HepG2 (cell line): ENCODE results near the gene RIPOR3. TPM values are rescaled to one million over a fixed set of nuclear protein-coding genes. Genes with fewer than 3 reads are reported as not detected.
A peak's percentile ranks its signal among the peaks of the same experiment; 100 is the strongest.

Experiments
- BCL6 ChIP-seq: IDR thresholded peaks from 2 replicates; pipeline ENCODE4 v1.6.1; 2016; ENCODE audit warnings: missing genetic modification reagents, missing compliant biosample characterization
- KMT2B ChIP-seq: IDR thresholded peaks from 2 replicates; pipeline ENCODE4 v1.6.1; 2016; ENCODE audit warnings: missing genetic modification reagents, missing compliant biosample characterization
- NCOA1 ChIP-seq: sonication (generic); formaldehyde crosslinking; IDR thresholded peaks from 2 replicates; pipeline ENCODE4 v1.9.0; 2021; ENCODE audit warnings: missing genetic modification reagents
- NONO ChIP-seq, 2 experiments: fragments of 450-650 bp in 1 of 2; sonication (generic) in 1 of 2; formaldehyde crosslinking in 1 of 2; IDR thresholded peaks in 1 of 2; conservative IDR thresholded peaks in 1 of 2; 2 replicates each; pipeline versions ENCODE4 v1.6.1 to v1.8.0; 2017 to 2022; ENCODE audit warnings: mild to moderate bottlenecking in 1 of 2, missing genetic modification reagents in 1 of 2, moderate library complexity in 1 of 2
- POLR2G ChIP-seq: fragments of 200-400 bp; formaldehyde crosslinking; IDR thresholded peaks from 2 replicates; pipeline ENCODE4 v1.6.1; 2018; ENCODE audit warnings: mild to moderate bottlenecking, low read depth, low read length, moderate library complexity
- SMARCC2 ChIP-seq: fragments of 450-650 bp; IDR thresholded peaks from 2 replicates; pipeline ENCODE4 v1.6.1; 2017; ENCODE audit warnings: antibody characterized with exemption, mild to moderate bottlenecking
- SNAPC2 ChIP-seq: sonication (generic); formaldehyde crosslinking; IDR thresholded peaks from 2 replicates; pipeline ENCODE4 v1.8.1; 2022; ENCODE audit warnings: mild to moderate bottlenecking, missing genetic modification reagents
- YEATS4 ChIP-seq: sonication (generic); formaldehyde crosslinking; IDR thresholded peaks from 2 replicates; pipeline ENCODE4 v1.4.0; 2020; ENCODE audit warnings: missing genetic modification reagents, borderline replicate concordance
- ZMAT3 ChIP-seq: sonication (generic); formaldehyde crosslinking; conservative IDR thresholded peaks from 2 replicates; pipeline ENCODE4 v1.7.0; 2021; ENCODE audit warnings: missing genetic modification reagents
- ZNF282 ChIP-seq: fragments of 450-650 bp; IDR thresholded peaks from 2 replicates; pipeline ENCODE4 v1.6.1; 2018; ENCODE audit not compliant: partially characterized antibody
- ZNF431 ChIP-seq: sonication (generic); formaldehyde crosslinking; IDR thresholded peaks from 2 replicates; pipeline ENCODE4 v1.9.0; 2022; ENCODE audit warnings: missing genetic modification reagents, low read depth, mild to moderate bottlenecking, borderline replicate concordance
- ZNF781 ChIP-seq: sonication (generic); formaldehyde crosslinking; IDR thresholded peaks from 2 replicates; pipeline ENCODE4 v1.5.1; 2020; ENCODE audit warnings: borderline replicate concordance, mild to moderate bottlenecking, missing genetic modification reagents; ENCODE audit errors: not compliant biosample characterization
- polyA plus RNA-seq, 8 experiments: library from polyadenylated mRNA; depleted of rRNA in 3 of 8; stranded (reverse) in 7 of 8; unstranded in 1 of 8; fragments of >200 nt; fragmentation: Illumina TruSeq in 4 of 8; extraction: Trizol in 4 of 8; gene quantifications; 2 replicates each; pipeline versions ENCODE4 v1.2.1 to v1.2.3, GENCODE V29; 2011 to 2016; ENCODE audit warnings: low read depth in 4 of 8, missing spikeins in 1 of 8, mixed read lengths in 1 of 8; ENCODE audit not compliant: insufficient read depth in 1 of 8
- total RNA-seq, 5 experiments: library from RNA; depleted of rRNA; stranded (reverse); fragments of >200 nt; fragmentation: Illumina TruSeq; extraction: Trizol; gene quantifications; 2 replicates each; pipeline ENCODE4 v1.2.3, GENCODE V29; 2016; ENCODE audit warnings: low read depth in 1 of 5
- TF ChIP-seq, protein P1 (sequence below): IDR thresholded peaks from 2 replicates; pipeline ENCODE4 v1.6.1; 2016; ENCODE audit warnings: low read depth
- TF ChIP-seq, protein P2 (sequence below): sonication (generic); formaldehyde crosslinking; IDR thresholded peaks from 2 replicates; pipeline ENCODE4 v1.4.0; 2020; ENCODE audit warnings: missing genetic modification reagents, borderline replicate concordance
- TF ChIP-seq, protein P3 (sequence below): sonication (generic); formaldehyde crosslinking; IDR thresholded peaks from 2 replicates; pipeline ENCODE4 v1.4.0; 2020; ENCODE audit warnings: missing genetic modification reagents
- TF ChIP-seq, protein P4 (sequence below): sonication (generic); formaldehyde crosslinking; IDR thresholded peaks from 2 replicates; pipeline ENCODE4 v1.4.0; 2020; ENCODE audit warnings: mild to moderate bottlenecking, missing genetic modification reagents, borderline replicate concordance
- TF ChIP-seq, protein P5 (sequence below): sonication (generic); formaldehyde crosslinking; IDR thresholded peaks from 2 replicates; pipeline ENCODE4 v1.5.0; 2020; ENCODE audit warnings: mild to moderate bottlenecking, missing genetic modification reagents

The RIPOR3 gene
- total and polyA plus RNA-seq, 2 of the 13 experiments (the other 11 are each of a cell fraction or from before 2014, with no cell fraction given): 0.18 TPM; not detected in 1

DNA sequence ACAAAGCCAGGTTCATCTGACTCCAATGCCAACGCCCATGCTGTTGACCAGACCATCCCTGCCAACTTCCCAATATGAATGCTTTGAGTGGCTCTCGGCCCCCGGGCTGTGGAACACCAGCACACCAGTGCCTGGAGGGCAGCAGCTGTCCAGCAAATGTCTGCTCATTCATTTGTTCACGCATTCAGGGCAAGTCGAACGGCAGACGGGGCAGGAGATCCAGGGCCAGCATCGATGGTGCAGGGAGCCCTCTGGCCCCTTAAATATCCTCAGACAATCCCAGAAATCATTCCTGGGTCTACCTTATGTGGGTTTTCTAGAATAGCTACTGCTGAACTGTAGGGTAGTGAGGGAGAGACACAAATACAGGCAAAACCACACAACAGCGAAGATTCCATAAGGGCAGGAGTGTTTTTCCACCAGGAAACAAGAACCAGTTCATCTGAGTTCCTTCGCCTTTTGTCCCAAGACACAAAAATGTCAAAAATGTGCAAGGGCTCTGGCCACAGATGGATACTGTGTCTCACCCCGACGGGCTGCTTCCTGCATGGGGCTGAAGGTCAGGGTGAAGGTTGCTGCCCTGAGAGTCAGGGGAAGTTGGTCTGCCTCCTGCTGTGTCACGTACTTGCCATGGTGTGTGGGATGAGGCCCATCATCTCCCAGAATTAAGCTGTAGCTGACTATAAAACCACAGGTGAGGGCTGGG is 15.5 kb downstream of the RIPOR3 start (continued):
- TF ChIP-seq, protein P1, sequence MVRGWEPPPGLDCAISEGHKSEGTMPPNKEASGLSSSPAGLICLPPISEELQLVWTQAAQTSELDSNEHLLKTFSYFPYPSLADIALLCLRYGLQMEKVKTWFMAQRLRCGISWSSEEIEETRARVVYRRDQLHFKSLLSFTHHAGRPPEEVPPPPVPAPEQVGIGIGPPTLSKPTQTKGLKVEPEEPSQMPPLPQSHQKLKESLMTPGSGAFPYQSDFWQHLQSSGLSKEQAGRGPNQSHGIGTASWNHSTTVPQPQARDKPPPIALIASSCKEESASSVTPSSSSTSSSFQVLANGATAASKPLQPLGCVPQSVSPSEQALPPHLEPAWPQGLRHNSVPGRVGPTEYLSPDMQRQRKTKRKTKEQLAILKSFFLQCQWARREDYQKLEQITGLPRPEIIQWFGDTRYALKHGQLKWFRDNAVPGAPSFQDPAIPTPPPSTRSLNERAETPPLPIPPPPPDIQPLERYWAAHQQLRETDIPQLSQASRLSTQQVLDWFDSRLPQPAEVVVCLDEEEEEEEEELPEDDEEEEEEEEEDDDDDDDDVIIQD (CRISPR knock-in tag): 0 out of 2 replicates have a peak, but pooled peaks have one; percentile 50
- TF ChIP-seq ZNF781 (CRISPR knock-in tag) (peak; percentile 53), SNAPC2 (CRISPR knock-in tag) (no peak), ZNF431 (CRISPR knock-in tag) (no peak), YEATS4 (peak; percentile 56; the same call in 1 of the 2 replicates), POLR2G (no peak), NCOA1 (CRISPR knock-in tag) (peak; percentile 79; the same call in 1 of the 2 replicates), ZMAT3 (CRISPR knock-in tag) (peak; percentile 71; the same call in 1 of the 2 replicates), KMT2B (CRISPR knock-in tag) (no peak), BCL6 (CRISPR knock-in tag) (peak; percentile 91), NONO (IDR thresholded peaks at IDR 0.05) (no peak), NONO (CRISPR knock-in tag; conservative IDR thresholded peaks at IDR 0.05) (no peak), SMARCC2 (no peak), ZNF282 (no peak)
- TF ChIP-seq, protein P2, sequence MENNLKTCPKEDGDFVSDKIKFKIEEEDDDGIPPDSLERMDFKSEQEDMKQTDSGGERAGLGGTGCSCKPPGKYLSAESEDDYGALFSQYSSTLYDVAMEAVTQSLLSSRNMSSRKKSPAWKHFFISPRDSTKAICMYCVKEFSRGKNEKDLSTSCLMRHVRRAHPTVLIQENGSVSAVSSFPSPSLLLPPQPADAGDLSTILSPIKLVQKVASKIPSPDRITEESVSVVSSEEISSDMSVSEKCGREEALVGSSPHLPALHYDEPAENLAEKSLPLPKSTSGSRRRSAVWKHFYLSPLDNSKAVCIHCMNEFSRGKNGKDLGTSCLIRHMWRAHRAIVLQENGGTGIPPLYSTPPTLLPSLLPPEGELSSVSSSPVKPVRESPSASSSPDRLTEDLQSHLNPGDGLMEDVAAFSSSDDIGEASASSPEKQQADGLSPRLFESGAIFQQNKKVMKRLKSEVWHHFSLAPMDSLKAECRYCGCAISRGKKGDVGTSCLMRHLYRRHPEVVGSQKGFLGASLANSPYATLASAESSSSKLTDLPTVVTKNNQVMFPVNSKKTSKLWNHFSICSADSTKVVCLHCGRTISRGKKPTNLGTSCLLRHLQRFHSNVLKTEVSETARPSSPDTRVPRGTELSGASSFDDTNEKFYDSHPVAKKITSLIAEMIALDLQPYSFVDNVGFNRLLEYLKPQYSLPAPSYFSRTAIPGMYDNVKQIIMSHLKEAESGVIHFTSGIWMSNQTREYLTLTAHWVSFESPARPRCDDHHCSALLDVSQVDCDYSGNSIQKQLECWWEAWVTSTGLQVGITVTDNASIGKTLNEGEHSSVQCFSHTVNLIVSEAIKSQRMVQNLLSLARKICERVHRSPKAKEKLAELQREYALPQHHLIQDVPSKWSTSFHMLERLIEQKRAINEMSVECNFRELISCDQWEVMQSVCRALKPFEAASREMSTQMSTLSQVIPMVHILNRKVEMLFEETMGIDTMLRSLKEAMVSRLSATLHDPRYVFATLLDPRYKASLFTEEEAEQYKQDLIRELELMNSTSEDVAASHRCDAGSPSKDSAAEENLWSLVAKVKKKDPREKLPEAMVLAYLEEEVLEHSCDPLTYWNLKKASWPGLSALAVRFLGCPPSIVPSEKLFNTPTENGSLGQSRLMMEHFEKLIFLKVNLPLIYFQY (CRISPR knock-in tag): no peak
- TF ChIP-seq, protein P3, sequence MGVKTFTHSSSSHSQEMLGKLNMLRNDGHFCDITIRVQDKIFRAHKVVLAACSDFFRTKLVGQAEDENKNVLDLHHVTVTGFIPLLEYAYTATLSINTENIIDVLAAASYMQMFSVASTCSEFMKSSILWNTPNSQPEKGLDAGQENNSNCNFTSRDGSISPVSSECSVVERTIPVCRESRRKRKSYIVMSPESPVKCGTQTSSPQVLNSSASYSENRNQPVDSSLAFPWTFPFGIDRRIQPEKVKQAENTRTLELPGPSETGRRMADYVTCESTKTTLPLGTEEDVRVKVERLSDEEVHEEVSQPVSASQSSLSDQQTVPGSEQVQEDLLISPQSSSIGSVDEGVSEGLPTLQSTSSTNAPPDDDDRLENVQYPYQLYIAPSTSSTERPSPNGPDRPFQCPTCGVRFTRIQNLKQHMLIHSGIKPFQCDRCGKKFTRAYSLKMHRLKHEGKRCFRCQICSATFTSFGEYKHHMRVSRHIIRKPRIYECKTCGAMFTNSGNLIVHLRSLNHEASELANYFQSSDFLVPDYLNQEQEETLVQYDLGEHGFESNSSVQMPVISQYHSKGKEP (CRISPR knock-in tag): no peak
- TF ChIP-seq, protein P4, sequence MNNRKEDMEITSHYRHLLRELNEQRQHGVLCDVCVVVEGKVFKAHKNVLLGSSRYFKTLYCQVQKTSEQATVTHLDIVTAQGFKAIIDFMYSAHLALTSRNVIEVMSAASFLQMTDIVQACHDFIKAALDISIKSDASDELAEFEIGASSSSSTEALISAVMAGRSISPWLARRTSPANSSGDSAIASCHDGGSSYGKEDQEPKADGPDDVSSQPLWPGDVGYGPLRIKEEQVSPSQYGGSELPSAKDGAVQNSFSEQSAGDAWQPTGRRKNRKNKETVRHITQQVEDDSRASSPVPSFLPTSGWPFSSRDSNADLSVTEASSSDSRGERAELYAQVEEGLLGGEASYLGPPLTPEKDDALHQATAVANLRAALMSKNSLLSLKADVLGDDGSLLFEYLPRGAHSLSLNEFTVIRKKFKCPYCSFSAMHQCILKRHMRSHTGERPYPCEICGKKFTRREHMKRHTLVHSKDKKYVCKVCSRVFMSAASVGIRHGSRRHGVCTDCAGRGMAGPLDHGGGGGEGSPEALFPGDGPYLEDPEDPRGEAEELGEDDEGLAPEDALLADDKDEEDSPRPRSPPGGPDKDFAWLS (CRISPR knock-in tag): peak; percentile 68; the same call in 1 of the 2 replicates
- TF ChIP-seq, protein P5, sequence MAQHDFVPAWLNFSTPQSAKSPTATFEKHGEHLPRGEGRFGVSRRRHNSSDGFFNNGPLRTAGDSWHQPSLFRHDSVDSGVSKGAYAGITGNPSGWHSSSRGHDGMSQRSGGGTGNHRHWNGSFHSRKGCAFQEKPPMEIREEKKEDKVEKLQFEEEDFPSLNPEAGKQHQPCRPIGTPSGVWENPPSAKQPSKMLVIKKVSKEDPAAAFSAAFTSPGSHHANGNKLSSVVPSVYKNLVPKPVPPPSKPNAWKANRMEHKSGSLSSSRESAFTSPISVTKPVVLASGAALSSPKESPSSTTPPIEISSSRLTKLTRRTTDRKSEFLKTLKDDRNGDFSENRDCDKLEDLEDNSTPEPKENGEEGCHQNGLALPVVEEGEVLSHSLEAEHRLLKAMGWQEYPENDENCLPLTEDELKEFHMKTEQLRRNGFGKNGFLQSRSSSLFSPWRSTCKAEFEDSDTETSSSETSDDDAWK (CRISPR knock-in tag): no peak
